RWPE2 (cell line): ENCODE results near the gene LGALS9.

ENCODE experiments used
- ATAC-seq: fragments of 200-7000 bp; cut with Tn5 transposase; 3 replicates; pipeline ENCODE4 v1.9.1; 2021; ENCODE audit warnings: low read depth
- DNase-seq: peaks from one replicate; pipeline ENCODE4 v3.0.0-alpha.2; 2020; ENCODE audit warnings: low spot score
- H3K27ac ChIP-seq: fragments of 450-650 bp; 2 replicates; pipeline ENCODE4 v1.5.1; 2017; ENCODE audit warnings: mild to moderate bottlenecking; ENCODE audit not compliant: poor library complexity, severe bottlenecking
- H3K27me3 ChIP-seq: fragments of 250-450 bp; sonication (Bioruptor Pico); 2 replicates; pipeline ENCODE4 v1.5.1; 2021; ENCODE audit warnings: mild to moderate bottlenecking, moderate library complexity; ENCODE audit not compliant: insufficient read depth, poor library complexity, severe bottlenecking
- H3K36me3 ChIP-seq: fragments of 250-450 bp; sonication (Bioruptor Pico); 2 replicates; pipeline ENCODE4 v1.5.1; 2020; ENCODE audit warnings: low read depth, mild to moderate bottlenecking, moderate library complexity
- H3K4me1 ChIP-seq: fragments of 250-450 bp; sonication (Bioruptor Pico); 2 replicates; pipeline ENCODE4 v1.5.1; 2021; ENCODE audit warnings: mild to moderate bottlenecking, moderate library complexity; ENCODE audit not compliant: insufficient read depth, poor library complexity, severe bottlenecking
- H3K4me3 ChIP-seq: fragments of 250-450 bp; sonication (Bioruptor Pico); 2 replicates; pipeline ENCODE4 v1.5.1; 2021; ENCODE audit warnings: mild to moderate bottlenecking, moderate library complexity; ENCODE audit not compliant: severe bottlenecking
- H3K9me3 ChIP-seq: fragments of 250-450 bp; sonication (Bioruptor Pico); 2 replicates; pipeline ENCODE4 v1.5.1; 2021; ENCODE audit warnings: mild to moderate bottlenecking, moderate library complexity; ENCODE audit not compliant: severe bottlenecking
- CTCF ChIP-seq: fragments of 450-650 bp; IDR thresholded peaks from one replicate; pipeline ENCODE4 v1.5.1; 2017; ENCODE audit warnings: mild to moderate bottlenecking, moderate library complexity; ENCODE audit not compliant: poor library complexity, severe bottlenecking

LGALS9 gene

GRCh38 chr17:27657620-27658019 is 26.6 kb downstream of the LGALS9 start:
- Histone ChIP-seq H3K36me3 (no peaks in the 10 kb centered on the region), H3K4me3 (no peak overlapping the region), H3K4me1 (no peaks in the 10 kb centered on the region), H3K27me3 (no peaks in the 10 kb centered on the region), H3K27ac (no peak overlapping the region), H3K9me3 (no peaks in the 10 kb centered on the region)
- TF ChIP-seq CTCF: no peak
- DNase-seq (no peak), ATAC-seq (no peak)

GRCh38 chr17:27659683-27660082 is 28.7 kb downstream of the LGALS9 start:
- Histone ChIP-seq H3K4me3 (no peak overlapping the region), H3K27ac (no peak overlapping the region), H3K9me3 (no peaks in the 10 kb centered on the region), H3K4me1 (no peaks in the 10 kb centered on the region), H3K27me3 (no peaks in the 10 kb centered on the region), H3K36me3 (no peaks in the 10 kb centered on the region)
- ATAC-seq (no peak), DNase-seq (no peak)
- no peak for TF ChIP-seq CTCF

GRCh38 chr17:27660436-27660835 is 29.4 kb downstream of the LGALS9 start:
- no peak overlapping the region for H3K27ac ChIP-seq
- H3K4me3 ChIP-seq: no peak overlapping the region
- H3K27me3 ChIP-seq: no peaks in the 10 kb centered on the region
- TF ChIP-seq CTCF: no peak
- no peak for DNase-seq
- no peaks in the 10 kb centered on the region for H3K9me3 ChIP-seq
- no peaks in the 10 kb centered on the region for H3K36me3 ChIP-seq
- no peaks in the 10 kb centered on the region for H3K4me1 ChIP-seq
- ATAC-seq: no peak

GRCh38 chr17:27663936-27664605 is 33.1 kb downstream of the LGALS9 start:
- no peaks in the 10 kb centered on the region for H3K4me1 ChIP-seq
- ATAC-seq (no peak), DNase-seq (peak; percentile 33)
- H3K36me3 ChIP-seq: no peaks in the 10 kb centered on the region
- no peaks in the 10 kb centered on the region for H3K9me3 ChIP-seq
- H3K27me3 ChIP-seq: no peaks in the 10 kb centered on the region
- H3K27ac ChIP-seq: no peak overlapping the region
- TF ChIP-seq CTCF: no peak
- H3K4me3 ChIP-seq: no peak overlapping the region

- Histone ChIP-seq H3K4me1 (no peaks in the 10 kb centered on the region), H3K27me3 (no peaks in the 10 kb centered on the region), H3K27ac (no peak overlapping the region), H3K36me3 (no peaks in the 10 kb centered on the region), H3K9me3 (no peaks in the 10 kb centered on the region), H3K4me3 (no peak overlapping the region)
- DNase-seq (peak; percentile 16), ATAC-seq (no peak)
- TF ChIP-seq CTCF: no peak
These were observed 33.6 kb downstream of the LGALS9 start for GRCh38 chr17:27664606-27664965.
